SK-N-SH treated with all-trans-retinoic acid at 6 μM for 48 hours (cell line): ENCODE data around the gene MPPED1.

ENCODE experiments used
- ATAC-seq: fragments of 200-7000 bp; cut with Tn5 transposase; 3 replicates; pipeline ENCODE4 v1.9.1; 2020; ENCODE audit warnings: mild to moderate bottlenecking, moderate library complexity
- ARNTL ChIP-seq: fragments of 450-650 bp; formaldehyde crosslinking; IDR thresholded peaks from 2 replicates; pipeline ENCODE4 v1.5.0; 2020; ENCODE audit warnings: low read depth, mild to moderate bottlenecking, moderate library complexity, borderline replicate concordance
- BACH2 ChIP-seq: fragments of 250-450 bp; sonication (Bioruptor Pico); IDR thresholded peaks from 2 replicates; pipeline ENCODE4 v1.9.0; 2021; ENCODE audit warnings: mild to moderate bottlenecking, borderline replicate concordance
- CREB5 ChIP-seq: fragments of 250-450 bp; sonication (Bioruptor Pico); IDR thresholded peaks from 2 replicates; pipeline ENCODE4 v1.5.1; 2020; ENCODE audit warnings: low read depth, mild to moderate bottlenecking, moderate library complexity
- ESRRG ChIP-seq: fragments of 250-450 bp; sonication (Bioruptor Pico); IDR thresholded peaks from 2 replicates; pipeline ENCODE4 v1.6.1; 2021; ENCODE audit warnings: mild to moderate bottlenecking
- ISL1 ChIP-seq: fragments of 250-450 bp; sonication (Bioruptor Pico); IDR thresholded peaks from 2 replicates; pipeline ENCODE4 v2.1.2; 2022; ENCODE audit warnings: mild to moderate bottlenecking, moderate library complexity
- OSR1 ChIP-seq: fragments of 250-450 bp; sonication (Bioruptor Pico); IDR thresholded peaks from 2 replicates; pipeline ENCODE4 v1.8.0; 2022; ENCODE audit warnings: moderate library complexity, mild to moderate bottlenecking, inconsistent platforms
- PATZ1 ChIP-seq: fragments of 250-450 bp; sonication (Bioruptor Pico); IDR thresholded peaks from 2 replicates; pipeline ENCODE4 v1.8.0; 2020; ENCODE audit warnings: mild to moderate bottlenecking, moderate library complexity, borderline replicate concordance
- POU6F1 ChIP-seq: fragments of 250-450 bp; sonication (Bioruptor Pico); IDR thresholded peaks from 2 replicates; pipeline ENCODE4 v1.8.0; 2021; ENCODE audit warnings: low read depth, mild to moderate bottlenecking, moderate library complexity, borderline replicate concordance
- PPARA ChIP-seq: fragments of 250-450 bp; sonication (Bioruptor Pico); IDR thresholded peaks from 2 replicates; pipeline ENCODE4 v1.5.0; 2020; ENCODE audit warnings: mild to moderate bottlenecking, borderline replicate concordance
- RARB ChIP-seq: fragments of 250-450 bp; sonication (Bioruptor Pico); IDR thresholded peaks from 2 replicates; pipeline ENCODE4 v1.8.0; 2021; ENCODE audit warnings: mild to moderate bottlenecking, moderate library complexity
- SNAI2 ChIP-seq: fragments of 250-450 bp; sonication (Bioruptor Pico); IDR thresholded peaks from 2 replicates; pipeline ENCODE4 v1.5.0; 2020; ENCODE audit warnings: mild to moderate bottlenecking, moderate library complexity
- TCF4 ChIP-seq: fragments of 250-450 bp; sonication (Bioruptor Pico); IDR thresholded peaks from 2 replicates; pipeline ENCODE4 v1.8.0; 2021; ENCODE audit warnings: mild to moderate bottlenecking, moderate library complexity, borderline replicate concordance
- TSHZ2 ChIP-seq: fragments of 250-450 bp; sonication (Bioruptor Pico); IDR thresholded peaks from 2 replicates; pipeline ENCODE4 v1.5.0; 2020; ENCODE audit warnings: mild to moderate bottlenecking, moderate library complexity
- ZFP3 ChIP-seq: fragments of 250-450 bp; sonication (Bioruptor Pico); IDR thresholded peaks from 2 replicates; pipeline ENCODE4 v1.5.0; 2020; ENCODE audit warnings: mild to moderate bottlenecking, moderate library complexity
- ZFP30 ChIP-seq: fragments of 450-650 bp; formaldehyde crosslinking; IDR thresholded peaks from 2 replicates; pipeline ENCODE4 v1.5.0; 2022; ENCODE audit warnings: mild to moderate bottlenecking, moderate library complexity
- ZNF70 ChIP-seq: fragments of 450-650 bp; formaldehyde crosslinking; IDR thresholded peaks from 2 replicates; pipeline ENCODE4 v1.5.0; 2020; ENCODE audit warnings: mild to moderate bottlenecking, moderate library complexity
- ZNF8 ChIP-seq: fragments of 450-650 bp; formaldehyde crosslinking; IDR thresholded peaks from 2 replicates; pipeline ENCODE4 v1.5.0; 2020; ENCODE audit warnings: mild to moderate bottlenecking, moderate library complexity
- TF ChIP-seq, protein P1 (sequence below): fragments of 250-450 bp; sonication (Bioruptor Pico); IDR thresholded peaks from 2 replicates; pipeline ENCODE4 v1.5.1; 2021; ENCODE audit warnings: mild to moderate bottlenecking, moderate library complexity

The MPPED1 gene

GRCh38 chr22:43500792-43501785 lies 89.3 kb downstream of the MPPED1 start:
- TF ChIP-seq PATZ1, result no peak
- TF ChIP-seq ZFP30 (CRISPR knock-in tag), result no peak
- TF ChIP-seq TCF4 (CRISPR knock-in tag), result no peak
- TF ChIP-seq ZNF70 (CRISPR knock-in tag), result no peak
- no peak for TF ChIP-seq ZFP3 (CRISPR knock-in tag)
- no peak for TF ChIP-seq OSR1 (CRISPR knock-in tag)
- no peak for TF ChIP-seq ISL1 (CRISPR knock-in tag)
- TF ChIP-seq RARB (CRISPR knock-in tag), result no peak
- TF ChIP-seq ZNF8 (CRISPR knock-in tag), result no peak
- TF ChIP-seq CREB5 (CRISPR knock-in tag), result no peak
- TF ChIP-seq POU6F1 (CRISPR knock-in tag), result no peak
- TF ChIP-seq SNAI2 (CRISPR knock-in tag), result no peak
- no peak for TF ChIP-seq BACH2
- ATAC-seq, result no peak

DNA sequence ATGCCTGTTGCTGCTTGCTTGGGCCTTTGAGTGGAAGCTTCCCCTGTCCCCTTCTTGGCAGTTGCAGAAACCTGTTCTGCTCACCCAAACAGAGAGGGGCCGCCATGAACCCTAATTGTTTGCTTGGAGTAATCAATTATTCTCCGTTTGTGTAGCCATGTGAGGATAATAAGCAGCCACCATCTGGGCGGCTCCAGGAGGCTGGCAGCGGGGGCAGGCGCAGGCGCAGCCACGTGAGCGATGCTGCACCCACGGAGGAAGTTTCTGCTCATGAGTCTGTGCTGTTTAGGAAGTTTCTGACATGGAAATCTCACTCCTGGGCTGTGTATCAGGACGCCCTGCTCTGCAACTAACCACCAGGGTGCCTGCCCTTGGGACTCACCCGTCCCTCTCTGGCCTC lies 90.1 kb downstream of the MPPED1 start:
- no peak for ATAC-seq
- TF ChIP-seq OSR1 (CRISPR knock-in tag) (no peak), ZFP30 (CRISPR knock-in tag) (no peak), ZNF8 (CRISPR knock-in tag) (no peak), TSHZ2 (no peak), ESRRG (CRISPR knock-in tag) (no peak), ARNTL (CRISPR knock-in tag) (no peak), ZNF70 (CRISPR knock-in tag) (no peak), POU6F1 (CRISPR knock-in tag) (no peak), CREB5 (CRISPR knock-in tag) (no peak), PATZ1 (no peak), PPARA (CRISPR knock-in tag) (no peak)
- TF ChIP-seq, protein P1, sequence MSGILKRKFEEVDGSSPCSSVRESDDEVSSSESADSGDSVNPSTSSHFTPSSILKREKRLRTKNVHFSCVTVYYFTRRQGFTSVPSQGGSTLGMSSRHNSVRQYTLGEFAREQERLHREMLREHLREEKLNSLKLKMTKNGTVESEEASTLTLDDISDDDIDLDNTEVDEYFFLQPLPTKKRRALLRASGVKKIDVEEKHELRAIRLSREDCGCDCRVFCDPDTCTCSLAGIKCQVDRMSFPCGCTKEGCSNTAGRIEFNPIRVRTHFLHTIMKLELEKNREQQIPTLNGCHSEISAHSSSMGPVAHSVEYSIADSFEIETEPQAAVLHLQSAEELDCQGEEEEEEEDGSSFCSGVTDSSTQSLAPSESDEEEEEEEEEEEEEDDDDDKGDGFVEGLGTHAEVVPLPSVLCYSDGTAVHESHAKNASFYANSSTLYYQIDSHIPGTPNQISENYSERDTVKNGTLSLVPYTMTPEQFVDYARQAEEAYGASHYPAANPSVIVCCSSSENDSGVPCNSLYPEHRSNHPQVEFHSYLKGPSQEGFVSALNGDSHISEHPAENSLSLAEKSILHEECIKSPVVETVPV, result no peak
